C4-2B (cell line): ENCODE results near the gene CRP.

Experiments used
- CTCF ChIP-seq: fragments of 450-650 bp; conservative IDR thresholded peaks from 2 replicates; pipeline ENCODE4 v1.5.1; 2017; ENCODE audit warnings: mild to moderate bottlenecking
- ZFX ChIP-seq: fragments of 450-650 bp; IDR thresholded peaks from 2 replicates; pipeline ENCODE4 v1.6.1; 2017

- no peak for TF ChIP-seq CTCF
- no peak for TF ChIP-seq ZFX
These were observed 50.8 kb downstream of the CRP start for GRCh38 chr1:159663552-159663951.
